ENCODE results near the gene ETNK1.
A peak's percentile ranks its signal among the peaks of the same experiment; 100 is the strongest.

The ETNK1 gene

DNA sequence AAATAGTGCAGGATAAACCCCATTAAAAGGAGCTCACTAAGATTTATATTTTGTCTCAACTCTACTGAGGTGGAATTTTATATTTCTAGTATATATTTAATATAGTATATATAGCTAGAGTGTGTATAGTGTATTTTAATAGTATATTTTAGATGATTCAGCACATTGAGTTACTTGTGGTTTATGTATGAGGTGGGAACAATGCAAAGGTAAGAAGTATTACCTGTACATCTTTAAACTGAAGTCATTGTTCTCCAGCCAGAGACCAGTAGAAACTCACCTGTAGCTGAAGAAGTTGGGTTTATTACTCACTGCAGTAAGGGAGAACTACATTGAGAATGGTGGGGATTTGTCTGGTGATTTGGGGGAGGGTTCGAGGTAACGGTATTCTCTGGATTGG is 15.9 kb downstream of the ETNK1 start:
- no peak for DNase-seq

GRCh38 chr12:22641353-22642053 is 16.5 kb downstream of the ETNK1 start:
- DNase-seq: no peak

DNA sequence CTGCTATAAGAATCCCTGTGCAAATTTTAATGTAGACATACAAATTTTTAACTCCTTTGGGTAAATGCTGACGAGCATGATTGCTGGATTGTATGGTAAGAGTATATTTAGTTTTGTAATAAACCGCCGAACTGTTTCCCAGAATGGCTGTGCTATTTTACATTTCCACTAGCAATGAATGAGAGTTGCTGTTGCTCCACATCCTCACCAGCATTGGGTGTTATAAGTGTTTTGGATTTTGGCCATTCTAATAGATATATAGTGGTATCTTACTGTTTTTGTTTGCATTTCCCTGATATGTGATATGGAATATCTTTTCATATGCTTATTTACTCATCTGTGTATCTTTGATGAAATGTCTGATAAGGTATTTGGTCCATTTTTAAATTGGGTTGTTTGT is 23.7 kb downstream of the ETNK1 start:
- DNase-seq: no peak

DNA sequence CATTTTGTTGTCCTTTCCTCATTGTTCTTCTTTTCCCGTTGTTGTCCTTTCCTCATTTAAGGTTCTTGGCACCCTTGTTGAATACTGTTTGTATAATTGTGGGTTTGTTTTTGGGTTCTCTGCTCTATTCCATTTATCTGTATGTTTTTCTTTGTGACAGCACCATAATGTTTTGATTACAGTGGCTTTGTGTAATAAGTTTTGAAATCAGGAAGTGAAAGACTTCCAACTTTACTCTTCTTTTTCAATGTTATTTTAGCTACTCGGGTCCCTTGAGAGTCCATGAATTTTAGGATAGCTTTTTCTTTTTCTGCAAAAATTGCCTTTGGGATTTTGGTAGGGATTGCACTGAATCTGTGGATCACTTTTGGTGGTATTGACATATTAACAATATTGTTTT is 28.1 kb downstream of the ETNK1 start:
- no peak for DNase-seq

DNA sequence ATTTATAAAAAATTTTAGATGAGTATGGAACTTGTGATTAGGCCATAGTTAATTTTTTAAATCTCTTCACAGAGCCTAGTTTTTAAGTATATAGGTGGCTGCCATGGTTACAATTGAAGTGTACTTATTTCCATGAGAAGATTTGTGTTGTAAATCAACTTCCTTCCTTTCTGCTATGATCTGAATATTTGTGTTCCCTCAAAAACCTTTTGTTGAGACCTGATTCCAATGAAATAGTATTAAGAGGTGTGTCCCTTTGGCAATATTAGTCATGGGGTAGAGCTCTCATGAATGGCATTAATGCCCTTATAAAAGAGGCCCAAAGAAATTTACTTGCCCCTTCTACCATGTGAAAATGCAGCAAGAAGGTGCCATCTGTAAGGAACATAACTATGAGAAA is 28.8 kb downstream of the ETNK1 start:
- DNase-seq: no peak

- DNase-seq: no peak
These were observed 31.4 kb downstream of the ETNK1 start for GRCh38 chr12:22656376-22656775.

DNA sequence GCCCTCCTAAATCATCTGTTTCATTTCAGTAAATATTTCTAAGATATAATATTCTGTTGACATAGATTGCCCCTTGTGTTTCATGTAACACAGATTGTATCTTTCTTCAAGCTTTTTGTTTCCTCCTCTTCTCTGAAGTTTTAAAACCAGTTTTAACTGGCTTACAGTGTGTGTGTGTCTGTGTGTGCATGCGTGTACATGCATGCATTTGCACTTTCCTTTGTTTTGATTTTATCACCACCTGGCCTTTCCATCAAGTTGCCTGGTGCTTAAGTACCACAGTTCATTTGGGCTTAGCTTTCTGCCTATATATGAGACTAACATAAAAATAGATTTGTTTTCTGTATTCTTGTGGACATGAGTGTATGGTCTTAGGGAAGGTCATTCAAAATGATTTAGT is 31.9 kb downstream of the ETNK1 start:
- DNase-seq: no peak

DNA sequence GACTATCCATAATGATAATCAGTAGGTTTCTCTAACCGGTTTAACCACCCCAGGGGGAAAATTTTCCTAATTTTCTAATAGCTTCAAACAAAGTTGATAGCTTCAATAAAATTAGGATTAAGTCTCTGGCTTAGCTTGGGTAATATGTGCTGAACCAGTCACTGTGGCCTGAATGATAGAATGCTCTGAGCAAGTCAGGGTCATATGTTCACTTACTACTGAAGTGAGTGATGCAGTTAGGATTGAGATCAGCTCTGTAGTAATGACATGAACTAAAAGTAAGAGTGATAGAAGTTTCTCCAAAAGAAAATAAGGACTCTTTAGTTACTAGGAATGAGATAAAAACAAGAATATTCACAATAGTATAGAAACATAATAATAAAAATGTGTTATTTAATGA is 32.6 kb downstream of the ETNK1 start:
- no peak for DNase-seq

- DNase-seq: no peak
These were observed 33.2 kb downstream of the ETNK1 start for GRCh38 chr12:22658214-22658613.

GRCh38 chr12:22662356-22662755 is 37.4 kb downstream of the ETNK1 start:
- no peak for DNase-seq

DNA sequence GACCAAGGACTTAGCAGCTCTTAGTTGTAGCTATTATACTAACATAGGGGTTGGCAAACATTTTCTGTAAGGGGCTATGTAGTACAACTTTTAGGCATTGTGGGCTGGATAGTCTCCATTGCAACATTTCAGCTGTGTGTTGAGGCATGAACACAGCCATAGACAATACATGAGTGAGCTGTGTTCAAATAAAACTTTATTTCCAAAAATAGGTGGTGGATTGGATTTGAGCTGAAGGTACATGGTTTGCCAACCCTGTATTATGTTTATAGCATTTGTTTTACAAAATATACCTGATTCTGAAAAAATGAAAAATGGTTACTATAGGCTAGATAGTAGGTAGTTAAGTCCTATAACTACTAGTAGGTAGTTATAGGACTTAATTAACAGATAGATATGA is 40.5 kb downstream of the ETNK1 start:
- DNase-seq: no peak

DNA sequence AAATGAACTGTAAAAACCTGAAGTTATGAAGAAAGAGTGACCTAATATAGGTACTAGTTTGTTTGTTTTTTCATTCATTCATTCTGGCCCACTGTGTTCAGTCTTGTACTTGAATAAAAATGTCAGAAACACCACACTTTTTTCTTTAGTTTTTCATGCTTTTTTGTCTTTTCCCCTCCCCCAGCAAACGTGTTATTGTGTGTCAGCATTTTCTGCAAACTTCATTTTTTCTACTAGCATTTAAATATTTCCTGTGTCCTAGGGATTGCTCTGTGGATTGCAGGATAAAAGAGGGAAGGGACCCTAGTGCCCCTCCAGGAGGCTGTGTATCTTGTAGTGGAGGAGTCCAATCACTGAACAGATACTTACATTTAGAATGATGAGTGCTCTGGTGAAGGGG is 42.2 kb downstream of the ETNK1 start:
- DNase-seq: no peak

DNA sequence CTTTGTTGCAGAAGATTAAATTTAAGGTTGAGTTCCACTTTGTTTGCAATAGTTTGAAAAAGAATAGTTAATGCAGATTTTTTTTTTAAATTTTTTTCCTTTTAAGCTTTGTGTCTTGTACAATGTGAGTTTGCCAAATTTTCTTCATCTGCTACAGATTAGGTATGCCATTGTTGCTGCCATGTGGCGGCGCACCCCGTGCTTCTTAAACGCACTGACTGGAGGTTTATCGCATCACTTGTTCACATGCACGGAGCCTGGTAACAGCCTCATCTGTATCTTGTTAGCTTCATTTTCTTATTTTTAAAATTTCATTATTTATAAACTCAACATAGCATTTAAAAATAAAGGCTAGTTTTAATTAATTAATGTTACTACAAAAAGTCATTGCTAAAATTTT is 43.5 kb downstream of the ETNK1 start:
- no peak for DNase-seq

DNA sequence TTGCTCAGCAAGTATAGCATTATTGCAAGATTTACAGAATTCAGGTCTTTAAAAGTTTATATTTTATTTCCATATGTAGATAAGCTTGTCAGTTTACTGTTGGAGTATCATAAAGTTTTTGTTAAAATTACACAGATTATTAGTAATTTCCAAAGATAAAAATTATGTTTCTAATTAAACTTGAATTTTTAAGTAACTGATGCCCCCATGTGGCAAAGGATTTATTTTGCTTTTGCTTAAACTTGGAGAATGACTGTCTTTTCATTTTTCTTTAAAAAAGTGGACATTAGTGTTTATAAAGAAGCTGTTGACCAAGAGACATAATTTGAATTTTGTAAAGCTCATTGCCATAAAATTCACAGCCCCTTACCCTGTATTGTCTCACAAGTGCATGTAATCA is 45.8 kb downstream of the ETNK1 start:
- no peak for DNase-seq

DNA sequence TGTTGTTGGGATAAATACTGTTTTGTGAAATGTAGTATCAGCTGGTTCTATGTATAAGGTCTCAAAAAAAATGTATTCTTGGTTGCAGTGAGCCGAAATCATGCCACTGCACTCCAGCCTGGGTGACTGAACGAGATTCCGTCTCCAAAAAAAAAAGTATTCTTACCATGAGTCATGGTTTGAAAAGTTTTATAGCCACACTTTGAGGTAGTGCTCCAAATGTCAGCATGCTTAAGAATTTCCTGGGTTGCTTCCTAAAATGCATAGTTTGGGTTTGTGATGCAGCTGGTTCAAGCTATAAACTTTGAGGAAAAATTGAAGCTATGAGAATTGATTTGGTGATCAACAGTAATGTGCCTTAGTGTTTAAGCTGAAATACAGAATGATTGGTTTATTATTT is 48.0 kb downstream of the ETNK1 start:
- DNase-seq: no peak

DNA sequence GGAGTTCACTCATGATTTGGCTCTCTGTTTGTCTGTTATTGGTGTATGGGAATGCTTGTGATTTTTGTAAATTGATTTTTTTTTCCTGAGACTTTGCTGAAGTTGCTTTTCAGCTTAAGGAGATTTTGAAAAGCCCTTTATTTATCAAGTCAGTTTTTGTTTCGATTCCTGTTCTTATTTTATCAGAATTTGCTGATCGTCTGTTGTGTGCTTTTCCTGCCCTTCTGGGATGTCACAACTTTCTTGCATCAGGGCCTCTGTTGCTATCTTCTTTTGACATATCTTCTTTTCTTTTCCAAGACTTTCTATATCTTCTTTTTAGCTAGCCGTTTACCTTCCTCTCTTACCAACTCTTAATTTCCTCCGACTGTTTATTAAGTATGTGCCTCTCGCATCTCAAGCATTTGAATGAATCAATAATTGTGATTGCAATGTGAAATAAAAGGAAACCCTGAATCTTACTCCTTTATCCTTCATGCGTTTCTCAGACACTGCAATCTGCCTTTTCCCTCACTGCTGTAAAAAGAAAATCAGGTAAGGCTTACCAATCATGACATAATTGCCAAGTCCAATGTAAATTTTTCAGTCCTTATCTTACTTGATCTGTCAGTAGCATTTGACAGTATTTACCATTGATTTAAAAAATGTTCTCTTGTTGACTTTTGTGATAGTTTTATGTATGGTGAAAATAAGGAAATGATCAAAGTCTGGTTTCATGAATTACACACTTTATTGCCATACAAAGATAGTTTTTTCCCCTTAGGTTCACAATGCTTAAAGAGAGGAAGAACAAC is 53.0 kb downstream of the ETNK1 start:
- DNase-seq: no peak

GRCh38 chr12:22682663-22683062 is 57.7 kb downstream of the ETNK1 start:
- no peak for DNase-seq

DNA sequence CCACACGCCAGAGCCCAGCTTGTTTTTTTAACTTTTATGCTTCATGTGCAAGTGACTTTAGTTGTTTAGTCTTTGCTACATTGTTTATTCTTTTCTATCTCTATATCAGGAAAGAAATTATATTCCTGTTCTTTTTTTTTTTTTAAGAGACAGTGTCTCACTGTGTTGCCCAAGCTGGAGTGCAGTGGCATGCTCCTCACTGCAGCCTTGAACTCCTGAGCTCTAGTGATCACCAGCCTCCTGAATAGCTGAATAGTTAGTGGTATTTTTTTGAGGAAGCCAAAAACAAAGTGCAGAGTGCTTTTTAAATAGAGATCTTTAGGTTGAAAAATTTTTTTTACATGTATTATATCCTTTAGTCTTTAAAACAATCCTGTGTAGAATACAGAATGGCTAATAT is 58.2 kb downstream of the ETNK1 start:
- DNase-seq: no peak

GRCh38 chr12:22684140-22685118 is 59.5 kb downstream of the ETNK1 start:
- DNase-seq: peak; percentile 10

- DNase-seq: no peak
These were observed 61.2 kb downstream of the ETNK1 start for GRCh38 chr12:22686193-22686592.

DNA sequence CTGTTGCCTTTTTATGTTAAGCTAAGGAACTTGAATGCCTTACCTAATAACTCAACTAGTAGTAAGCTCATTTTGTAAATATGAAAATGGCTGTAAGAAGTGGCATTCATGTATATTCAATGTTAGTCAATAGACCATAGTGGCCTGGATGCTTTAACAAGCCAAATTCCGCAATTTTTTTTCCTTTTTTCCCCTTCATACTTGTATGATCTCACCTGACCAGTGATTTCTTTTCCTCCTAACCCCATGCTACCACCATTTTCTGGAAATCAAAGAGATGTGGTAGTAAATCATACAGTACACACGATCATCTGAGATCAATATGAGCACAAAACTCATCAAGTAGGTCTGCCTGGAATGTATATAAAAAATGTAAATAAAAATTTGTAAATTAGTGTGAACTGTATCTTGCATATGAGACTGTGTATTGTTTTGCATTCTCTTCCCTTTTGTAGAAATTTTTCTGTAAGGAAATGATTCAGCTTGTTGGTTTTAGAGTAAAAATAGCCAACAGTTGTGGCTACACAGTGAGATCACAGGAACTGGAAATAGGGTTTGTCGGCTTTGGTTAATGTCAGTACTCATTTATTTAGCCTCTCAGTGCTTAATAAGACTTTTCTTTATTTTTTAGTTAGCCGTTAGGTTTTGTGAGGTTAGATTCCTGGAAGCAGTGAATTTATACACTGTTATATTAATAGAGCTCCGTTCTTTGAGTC is 62.5 kb downstream of the ETNK1 start:
- no peak for DNase-seq

DNA sequence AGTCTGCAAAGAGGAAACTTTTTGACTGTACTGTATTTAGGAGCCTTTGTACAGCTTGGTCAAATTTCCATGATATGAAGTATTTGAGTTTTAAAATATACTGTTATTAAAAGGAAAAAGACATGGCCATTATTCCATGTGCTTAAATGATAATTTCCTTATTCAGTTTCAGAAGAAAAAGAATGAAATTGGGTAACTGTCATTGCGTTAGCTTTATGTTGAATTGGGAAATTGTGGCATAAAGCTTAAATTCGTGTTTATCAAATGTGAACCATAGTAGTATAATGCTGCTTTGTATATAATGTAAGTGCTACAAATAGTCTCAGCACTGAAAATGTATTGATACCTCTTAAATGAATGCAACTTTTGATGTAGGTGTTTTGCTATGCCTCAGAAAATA is 64.9 kb downstream of the ETNK1 start:
- DNase-seq: no peak

GRCh38 chr12:22691319-22691718 is 66.3 kb downstream of the ETNK1 start:
- DNase-seq: no peak
